ENCODE results near the gene D2HGDH.
"Not testable (repeated sequence)": the region's sequence is repeated elsewhere in the genome, so short reads cannot be mapped to it uniquely, and the experiment has no call there.

D2HGDH gene

DNA sequence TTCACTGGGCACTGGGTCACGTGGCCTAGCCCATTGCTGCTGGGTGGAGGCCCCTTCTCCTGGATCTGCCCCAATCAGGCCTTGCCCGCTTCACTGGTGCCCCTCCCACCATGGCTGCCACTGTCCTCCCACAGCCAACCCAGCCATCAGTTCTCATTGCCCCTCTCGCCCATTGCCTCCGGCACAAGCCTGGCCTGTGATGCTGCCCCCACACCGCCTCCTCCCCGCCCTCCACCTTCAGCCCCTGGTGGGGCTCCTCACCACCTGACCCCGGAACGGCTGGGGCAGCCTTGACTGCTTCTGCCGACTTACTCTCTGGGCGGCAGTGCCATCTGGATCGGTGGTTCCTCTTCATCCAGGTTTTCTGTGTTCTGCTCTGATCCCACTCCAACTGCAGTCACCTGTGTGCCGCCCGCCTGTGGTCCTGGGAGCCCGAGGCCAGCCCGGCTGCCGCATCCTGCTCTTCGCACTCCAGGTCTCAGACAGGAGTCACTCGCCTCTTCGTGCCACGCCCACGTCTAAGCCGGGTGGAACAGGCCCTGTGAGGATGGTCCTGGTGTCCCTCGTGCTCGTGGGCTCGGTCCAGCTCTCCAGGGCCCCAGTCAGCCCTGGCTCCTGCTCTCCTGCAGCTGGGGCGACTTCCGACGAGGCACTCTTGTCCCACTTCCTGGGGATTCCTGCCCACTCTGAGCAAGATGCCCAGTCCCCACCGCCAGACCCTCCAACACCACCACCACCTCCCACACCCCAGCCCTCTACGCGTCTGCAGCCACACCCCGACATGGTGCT lies 14.2 kb downstream of the D2HGDH start:
- no peak for DNase-seq (ENCODE audit: low read depth in 3 of 3)

DNA sequence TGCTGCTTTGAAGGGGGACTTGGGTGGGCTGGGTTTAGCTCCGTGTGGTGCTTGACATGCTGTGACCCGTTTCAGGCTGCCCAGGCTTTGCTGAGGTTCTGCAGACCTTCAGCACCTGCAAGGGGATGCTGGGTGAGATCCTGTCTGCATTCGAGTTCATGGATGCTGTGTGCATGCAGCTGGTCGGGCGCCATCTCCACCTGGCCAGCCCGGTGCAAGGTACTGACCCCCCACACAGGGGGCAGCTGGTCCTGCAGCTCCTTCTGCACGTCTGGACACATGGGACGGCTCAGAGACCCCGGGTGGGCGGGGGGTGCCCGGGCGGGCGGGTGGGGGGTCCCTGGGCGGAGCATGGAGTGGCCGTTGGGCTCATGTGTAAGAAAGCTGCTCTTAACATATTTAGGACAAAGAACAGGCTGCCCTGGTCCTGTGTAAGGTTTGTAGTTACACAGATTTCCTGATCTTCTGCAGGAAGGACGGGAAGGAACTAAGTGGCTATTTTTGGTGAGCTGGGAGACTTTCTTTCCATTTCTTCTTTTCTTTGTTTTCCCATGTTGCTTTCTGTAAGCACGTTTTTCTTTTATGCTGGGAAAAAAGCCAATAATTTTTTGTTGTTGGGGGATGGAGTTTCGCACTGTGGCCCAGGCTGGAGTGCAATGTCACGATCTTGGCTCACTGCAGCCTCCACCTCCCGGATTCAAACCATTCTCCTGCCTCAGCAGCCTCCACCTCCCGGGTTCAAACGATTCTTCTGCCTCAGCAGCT lies 15.8 kb downstream of the D2HGDH start:
- no peak for DNase-seq (ENCODE audit: low read depth in 3 of 3)

GRCh38 chr2:241751152-241751551 lies 16.7 kb downstream of the D2HGDH start:
- DNase-seq (ENCODE audit: low read depth in 3 of 3): no peak

DNA sequence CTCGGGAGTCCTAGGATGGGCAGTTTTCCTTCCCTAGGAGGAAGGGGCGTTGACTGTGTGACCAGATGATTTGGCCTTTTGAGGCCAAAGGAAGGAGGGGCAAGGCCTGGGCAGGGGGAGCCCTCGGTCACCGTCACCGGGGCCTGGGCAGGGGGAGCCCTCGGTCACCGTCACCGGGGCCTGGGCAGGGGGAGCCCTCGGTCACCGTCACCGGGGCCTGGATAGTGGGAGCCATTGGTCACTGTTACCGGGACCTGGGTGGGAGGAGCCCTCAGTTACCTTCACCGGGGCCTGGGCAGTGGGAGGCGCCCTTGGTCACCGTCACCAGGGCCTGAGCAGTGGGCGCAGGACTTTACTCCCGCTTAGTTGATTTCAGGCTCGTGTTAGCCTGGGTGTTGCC lies 17.3 kb downstream of the D2HGDH start:
- DNase-seq (ENCODE audit: low read depth in 3 of 3): no peak

GRCh38 chr2:241752253-241752652 lies 17.8 kb downstream of the D2HGDH start:
- DNase-seq (ENCODE audit: low read depth in 3 of 3): no peak

DNA sequence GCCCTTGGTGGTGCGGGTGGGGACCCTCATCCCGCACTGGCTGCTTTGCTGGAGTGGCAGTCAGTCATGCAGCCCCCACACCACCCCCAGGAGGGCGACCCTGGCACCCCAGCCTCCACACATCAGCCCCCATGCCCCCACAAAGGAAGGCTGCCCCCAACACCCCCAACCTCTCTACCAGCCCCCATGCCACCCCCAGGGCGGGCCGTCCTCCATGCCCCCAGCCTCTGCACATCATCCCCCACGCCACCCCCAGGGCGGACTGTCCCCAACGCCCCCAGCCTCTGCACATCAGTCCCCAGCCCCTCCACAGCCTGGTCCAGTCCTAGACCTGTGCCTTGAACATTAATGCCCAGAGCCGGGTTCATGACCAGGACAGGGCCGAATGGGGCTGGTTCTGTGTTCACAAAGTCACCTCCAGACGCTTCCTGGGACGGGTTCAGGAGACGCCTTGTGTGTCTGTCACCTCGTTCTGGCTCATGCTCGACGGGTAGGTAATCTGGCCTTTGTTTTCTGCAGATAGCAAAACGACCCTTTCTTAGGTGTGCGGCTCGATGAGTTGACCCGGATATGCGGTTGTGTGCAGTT lies 18.4 kb downstream of the D2HGDH start:
- DNase-seq (ENCODE audit: low read depth in 3 of 3): no peak

- no peak for DNase-seq (ENCODE audit: low read depth in 3 of 3)
These were observed 19.1 kb downstream of the D2HGDH start for GRCh38 chr2:241753493-241753892.

GRCh38 chr2:241754042-241754441 lies 19.6 kb downstream of the D2HGDH start:
- DNase-seq (ENCODE audit: low read depth in 3 of 3): no peak

- no peak for DNase-seq (ENCODE audit: low read depth in 3 of 3)
These were observed 20.7 kb downstream of the D2HGDH start for GRCh38 chr2:241755166-241755565.

DNA sequence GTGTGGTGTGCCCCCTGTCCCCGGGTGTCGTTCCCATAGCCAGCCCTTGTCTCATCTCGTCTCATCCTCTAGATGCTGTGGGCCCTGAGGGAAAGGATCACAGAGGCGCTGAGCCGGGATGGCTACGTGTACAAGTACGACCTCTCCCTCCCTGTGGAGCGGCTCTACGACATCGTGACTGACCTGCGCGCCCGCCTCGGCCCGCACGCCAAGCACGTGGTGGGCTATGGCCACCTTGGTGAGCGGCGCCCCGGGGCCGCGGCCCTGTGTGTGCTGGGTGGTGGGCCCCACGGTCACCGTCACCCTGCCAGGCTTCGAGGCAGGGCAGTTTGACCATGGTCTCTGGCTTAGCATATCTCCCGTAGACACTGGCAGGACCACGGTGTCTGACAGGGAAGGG lies 21.3 kb downstream of the D2HGDH start:
- DNase-seq (ENCODE audit: low read depth in 3 of 3): no peak

GRCh38 chr2:241759067-241759807 lies 24.8 kb downstream of the D2HGDH start:
- no peak for DNase-seq (ENCODE audit: low read depth in 3 of 3)

- not testable (repeated sequence) for DNase-seq (ENCODE audit: low read depth in 3 of 3)
These were observed 25.5 kb downstream of the D2HGDH start for GRCh38 chr2:241759893-241760292.

DNA sequence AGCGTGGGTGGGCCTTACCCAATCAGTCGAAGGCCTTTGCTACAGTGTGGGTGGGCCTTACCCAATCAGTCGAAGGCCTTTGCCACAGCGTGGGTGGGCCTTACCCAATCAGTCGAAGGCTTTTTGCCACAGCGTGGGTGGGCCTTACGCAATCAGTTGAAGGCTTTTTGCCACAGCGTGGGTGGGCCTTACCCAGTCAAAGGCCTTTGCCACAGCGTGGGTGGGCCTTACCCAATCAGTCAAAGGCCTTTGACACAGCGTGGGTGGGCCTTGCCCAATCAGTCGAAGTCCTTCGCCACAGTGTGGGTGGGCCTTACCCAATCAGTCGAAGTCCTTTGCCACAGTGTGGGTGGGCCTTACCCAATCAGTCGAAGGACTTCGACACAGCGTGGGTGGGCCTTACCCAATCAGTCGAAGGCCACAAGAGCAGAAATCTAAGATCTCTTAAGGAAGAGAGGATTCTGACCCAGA lies 25.9 kb downstream of the D2HGDH start:
- no peak for DNase-seq (ENCODE audit: low read depth in 3 of 3)

DNA sequence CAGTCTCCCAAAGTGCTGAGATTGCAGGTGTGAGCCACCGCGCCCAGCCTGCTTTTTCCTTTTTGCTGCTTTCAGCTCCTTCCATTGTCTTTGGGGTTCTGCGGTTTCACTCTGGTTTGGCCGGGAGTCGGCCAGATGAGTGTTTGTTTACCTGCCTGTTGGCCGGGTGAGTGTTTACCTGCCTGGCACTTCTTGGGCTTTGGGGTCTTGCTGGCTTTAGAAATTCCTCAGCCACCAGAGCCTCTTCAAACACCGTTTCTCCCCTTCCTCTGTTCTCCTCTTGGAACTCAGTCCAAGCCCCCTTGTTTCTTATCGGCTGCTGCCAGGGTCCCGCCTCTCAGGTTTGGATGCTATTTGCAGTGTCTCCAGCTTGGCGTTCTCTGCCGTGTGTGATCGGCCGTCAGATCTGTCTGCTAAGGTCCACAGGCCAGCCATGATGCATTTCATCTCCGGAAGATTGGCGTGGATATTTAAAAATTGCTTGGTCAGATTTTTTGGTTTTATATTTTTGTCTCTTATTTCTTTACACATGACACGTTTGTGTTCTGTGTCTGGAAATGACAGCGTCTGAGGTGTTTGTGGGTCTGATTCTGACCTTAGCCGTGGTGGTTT lies 28.0 kb downstream of the D2HGDH start:
- no peak for DNase-seq (ENCODE audit: low read depth in 3 of 3)

GRCh38 chr2:241762933-241763369 lies 28.5 kb downstream of the D2HGDH start:
- peak in 1 of 3 experiments; percentile 19 for DNase-seq (ENCODE audit: low read depth in 3 of 3)

DNA sequence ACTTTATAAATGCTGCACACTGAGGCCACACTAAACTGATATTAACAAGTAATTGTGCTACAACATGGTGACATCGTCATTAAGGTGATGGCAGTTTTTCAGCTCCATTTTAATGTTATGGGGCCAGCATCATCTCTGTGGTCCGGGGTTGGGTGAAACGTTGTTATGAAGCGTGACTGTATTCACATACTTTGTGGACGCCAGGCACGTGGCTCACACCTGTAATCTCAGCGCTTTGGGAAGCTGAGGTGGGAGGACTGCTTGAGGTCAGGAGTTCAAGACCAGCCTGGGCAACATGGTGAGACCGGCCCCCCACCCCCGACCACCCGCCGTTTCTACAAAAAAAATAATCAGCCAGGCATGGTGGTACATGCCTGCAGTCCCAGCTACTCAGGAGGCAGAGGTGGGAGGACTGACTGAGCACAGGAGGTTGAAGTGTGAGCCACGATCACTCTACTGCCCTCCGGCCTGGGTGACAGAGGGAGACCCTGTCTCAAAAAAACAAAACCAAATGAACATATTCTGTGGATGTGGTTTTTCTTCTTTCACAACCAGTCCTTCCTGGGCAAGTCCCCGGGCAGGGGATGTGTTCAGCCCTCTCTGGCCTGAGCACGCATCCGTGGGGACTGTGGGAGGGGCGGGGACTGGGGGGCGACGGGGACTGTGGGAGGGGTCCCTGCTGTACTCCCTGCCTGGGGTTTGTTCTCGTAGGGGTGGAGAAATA lies 29.3 kb downstream of the D2HGDH start:
- DNase-seq (ENCODE audit: low read depth in 3 of 3): no peak

DNA sequence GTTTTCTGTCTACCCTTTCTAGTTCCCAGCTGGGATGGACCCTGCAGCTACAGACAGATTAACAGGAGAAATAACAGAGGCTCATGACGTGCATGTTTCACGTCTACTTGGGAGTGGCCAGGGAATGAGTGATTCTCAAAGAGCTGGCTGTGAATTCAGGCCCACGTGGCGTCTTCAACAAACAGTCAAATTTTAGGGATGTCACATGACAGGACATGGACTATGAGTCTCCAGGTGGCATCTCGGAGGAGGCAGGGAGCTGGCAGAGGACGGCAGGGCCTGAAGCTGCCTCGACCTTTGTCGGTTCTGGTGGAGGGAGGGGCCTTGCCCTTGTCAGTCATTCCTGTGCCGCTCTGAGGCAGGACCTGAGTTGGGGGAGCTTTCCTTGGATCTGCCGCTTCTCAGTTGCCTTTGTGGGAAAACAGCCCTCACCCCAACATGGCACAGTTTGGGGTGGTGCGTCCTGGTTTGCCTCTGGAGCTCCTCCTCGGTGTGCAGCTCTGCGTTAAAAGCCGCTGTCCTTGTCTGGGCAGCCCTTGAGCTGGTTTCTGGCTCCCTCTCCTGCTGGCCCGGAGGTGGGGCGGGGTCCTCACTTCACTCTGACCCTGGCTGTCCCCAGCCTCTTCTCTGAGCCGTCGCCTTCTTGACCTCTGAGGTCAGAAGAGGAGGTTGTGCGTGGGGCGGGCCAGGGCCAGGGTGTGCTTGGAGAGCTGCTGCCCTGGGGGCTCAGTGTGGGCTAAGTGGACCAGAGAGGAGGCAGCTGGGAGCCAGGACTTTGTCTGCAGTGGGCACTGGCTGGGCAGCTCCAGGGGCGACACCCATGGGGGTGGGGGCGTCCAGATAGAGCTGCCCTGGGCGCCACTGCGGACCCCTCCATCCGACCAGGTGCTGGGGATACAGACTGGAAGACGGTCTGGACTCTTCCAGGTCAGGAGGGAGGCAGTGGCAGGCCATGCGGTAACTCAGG lies 30.1 kb downstream of the D2HGDH start:
- no peak for DNase-seq (ENCODE audit: low read depth in 3 of 3)

DNA sequence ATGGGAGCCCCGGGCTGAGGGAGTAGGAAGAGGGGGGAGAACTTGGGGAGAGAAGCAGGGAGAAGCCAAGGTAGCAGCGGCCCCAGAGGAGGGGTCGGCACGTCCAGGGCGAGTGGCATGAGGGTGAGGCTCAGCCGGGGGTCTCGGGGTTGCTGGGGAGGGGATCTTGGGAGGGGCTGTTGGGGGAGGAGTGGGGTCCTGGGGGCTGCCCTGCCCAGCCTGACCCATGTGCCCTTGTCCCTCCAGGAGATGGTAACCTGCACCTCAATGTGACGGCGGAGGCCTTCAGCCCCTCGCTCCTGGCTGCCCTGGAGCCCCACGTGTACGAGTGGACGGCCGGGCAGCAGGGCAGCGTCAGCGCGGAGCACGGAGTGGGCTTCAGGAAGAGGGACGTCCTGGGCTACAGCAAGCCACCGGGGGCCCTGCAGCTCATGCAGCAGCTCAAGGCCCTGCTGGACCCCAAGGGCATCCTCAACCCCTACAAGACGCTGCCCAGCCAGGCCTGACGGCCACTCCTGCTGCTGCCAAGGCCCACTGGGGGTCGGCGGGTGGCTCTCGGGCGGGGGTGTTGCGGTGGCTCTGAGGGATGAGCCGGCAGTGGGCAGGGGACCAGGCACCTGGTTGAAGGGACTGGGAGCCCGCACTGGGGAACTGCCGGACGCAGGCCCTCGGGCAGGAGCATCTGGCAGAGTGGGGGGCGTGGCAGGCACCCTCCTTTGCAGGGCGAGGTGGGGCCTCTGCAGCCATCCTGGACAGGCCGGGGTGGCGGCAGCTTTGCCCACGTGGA lies 33.2 kb downstream of the D2HGDH start:
- no peak for DNase-seq (ENCODE audit: low read depth in 3 of 3)

DNA sequence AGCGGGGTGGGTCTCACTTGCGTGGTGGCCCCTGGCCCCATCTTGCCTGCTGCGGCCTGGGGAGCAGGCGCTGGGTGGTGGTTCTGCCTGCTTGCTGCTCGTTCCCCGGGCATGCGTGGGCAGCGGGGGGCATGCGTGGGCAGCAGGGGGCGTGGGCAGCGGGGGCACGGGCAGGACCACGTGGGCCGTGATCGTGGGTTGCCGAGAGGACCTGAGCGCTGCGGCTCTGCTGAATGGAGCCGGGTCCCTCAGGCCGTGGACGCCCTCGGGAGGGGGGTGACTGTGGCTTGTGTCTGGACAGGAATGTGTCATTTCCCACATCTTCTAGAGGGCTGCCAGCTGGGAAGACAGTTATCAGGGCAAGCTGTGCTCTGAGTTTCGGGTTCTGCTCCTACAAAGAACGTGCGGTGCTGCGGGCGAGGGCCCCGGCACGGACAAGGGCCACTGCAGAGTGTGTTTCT lies 33.9 kb downstream of the D2HGDH start:
- no peak for DNase-seq (ENCODE audit: low read depth in 3 of 3)
